ENCODE results near the gene ZNF764.
A peak's percentile ranks its signal among the peaks of the same experiment; 100 is the strongest.
"Not testable (repeated sequence)": the region's sequence is repeated elsewhere in the genome, so short reads cannot be mapped to it uniquely, and the experiment has no call there.

The ZNF764 gene

DNA sequence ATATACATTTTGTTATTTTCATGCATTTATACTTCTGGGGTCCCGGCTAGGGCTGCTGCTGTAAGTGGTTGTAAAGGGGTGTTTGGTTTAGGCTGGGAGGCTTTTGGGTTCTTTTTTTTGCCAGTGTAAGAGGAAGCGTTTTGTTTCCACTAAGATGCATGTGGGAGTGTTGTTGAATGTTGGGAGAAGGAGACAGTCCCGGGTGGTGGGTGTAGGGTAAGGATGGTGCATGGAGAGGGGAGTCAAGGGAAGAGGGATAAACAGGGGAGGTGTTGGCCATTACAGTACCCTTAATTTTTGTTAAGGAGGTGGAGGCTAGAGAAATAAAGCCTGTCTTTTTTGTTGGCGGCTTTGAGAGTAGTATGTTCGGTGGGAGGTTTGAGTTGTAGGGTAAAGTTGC is 15.1 kb downstream of the ZNF764 start:
- Histone ChIP-seq H3K4me1 (ENCODE audit: control insufficient read depth in 1 of 2, insufficient read depth in 2 of 2, low read length in 2 of 2) (peaks cover 5 to 8% of the 10 kb centered on the region in 2 experiments), H2AFZ (ENCODE audit: insufficient read depth, low read length, poor library complexity) (no peak overlapping the region), H3K4ac (ENCODE audit: low read depth, low read length) (no peak overlapping the region), H2BK120ac (ENCODE audit: insufficient read depth, low read length, poor library complexity) (no peak overlapping the region), H3K79me2 (ENCODE audit: control insufficient read depth, insufficient read depth, low read length, poor library complexity) (no peaks in the 10 kb centered on the region), H3K36me3 (ENCODE audit: control insufficient read depth in 1 of 2, insufficient read depth in 2 of 2, low read length in 2 of 2) (no peaks in the 10 kb centered on the region), H3K14ac (ENCODE audit: low read length) (no peak overlapping the region), H4K12ac (ENCODE audit: low read depth, low read length) (no peak overlapping the region), H3K79me1 (ENCODE audit: low read length) (no peaks in the 10 kb centered on the region), H3K9ac (ENCODE audit: low read length) (no peak overlapping the region), H3K18ac (ENCODE audit: low read length) (no peak overlapping the region), H4K91ac (ENCODE audit: low read depth, low read length) (no peak overlapping the region), H2BK5ac (ENCODE audit: low read depth, low read length, poor library complexity) (no peak overlapping the region), H2BK12ac (ENCODE audit: low read length) (no peak overlapping the region), H3K23ac (ENCODE audit: low read length) (no peak overlapping the region), H2AK5ac (ENCODE audit: low read length) (no peak overlapping the region), H3K27me3 (ENCODE audit: insufficient read depth, low read length) (no peaks in the 10 kb centered on the region), H3K9me3 (ENCODE audit: insufficient read depth, low read depth, low read length) (peaks cover 3% of the 10 kb centered on the region), H4K8ac (ENCODE audit: low read depth, low read length) (no peak overlapping the region), H3K27ac (ENCODE audit: low read depth, low read length) (no peak overlapping the region), H3K4me3 (ENCODE audit: low read depth, low read length) (no peak overlapping the region), H3K4me2 (ENCODE audit: low read length) (no peak overlapping the region)
- WGBS (ENCODE audit: extremely low coverage, insufficient coverage, insufficient read length) = 100% methylated on average over 1 of the region's 5 CpGs
- no peak for DNase-seq

DNA sequence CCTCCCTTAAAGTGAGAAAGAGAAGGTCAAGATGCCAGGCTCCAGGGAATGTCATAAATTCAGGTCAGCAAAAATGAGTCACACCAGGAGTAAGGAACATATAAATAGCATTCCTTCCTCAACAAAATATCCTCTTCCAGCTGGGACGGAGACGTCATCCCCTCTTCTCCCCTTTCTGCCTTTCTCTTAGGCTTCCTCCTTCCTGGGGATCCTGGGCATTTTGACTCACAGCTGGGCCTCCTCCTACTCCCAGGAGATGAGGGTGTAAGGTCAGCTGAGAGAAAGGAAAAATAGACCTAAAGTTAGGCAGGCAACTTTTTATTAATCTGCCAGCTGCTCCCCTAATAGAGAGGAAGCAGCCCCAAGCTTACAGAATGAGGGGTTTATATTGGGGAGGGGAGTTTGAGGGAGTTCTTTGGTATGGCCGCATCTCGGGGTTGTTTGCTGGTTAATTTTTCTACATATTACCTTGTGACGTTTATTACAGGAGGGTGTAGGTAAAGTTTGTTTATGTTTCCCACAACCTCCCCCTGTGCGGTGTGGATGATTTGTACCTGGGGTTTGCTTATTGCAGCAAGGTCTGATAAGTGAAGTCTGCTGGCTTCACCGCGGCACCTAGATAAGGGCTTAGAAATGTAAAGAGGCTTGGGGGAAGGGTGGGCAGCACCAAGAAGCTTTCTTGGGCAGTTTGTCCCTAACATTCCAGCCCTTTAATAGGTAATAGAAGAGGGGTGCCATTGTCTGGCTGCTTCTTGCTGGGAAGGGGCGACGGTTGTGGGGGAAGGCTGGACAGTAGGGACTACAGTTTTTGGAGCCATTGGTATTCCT is 16.5 kb downstream of the ZNF764 start:
- no peaks in the 10 kb centered on the region for H3K79me1 ChIP-seq (ENCODE audit: low read length)
- no peaks in the 10 kb centered on the region for H3K79me2 ChIP-seq (ENCODE audit: control insufficient read depth, insufficient read depth, low read length, poor library complexity)
- no peak overlapping the region for H3K9ac ChIP-seq (ENCODE audit: low read length)
- WGBS (ENCODE audit: extremely low coverage, insufficient coverage, insufficient read length) = no CpG with 5 or more reads among the region's 10 CpGs
- no peak overlapping the region for H3K14ac ChIP-seq (ENCODE audit: low read length)
- no peak overlapping the region for H3K18ac ChIP-seq (ENCODE audit: low read length)
- H2BK120ac ChIP-seq (ENCODE audit: insufficient read depth, low read length, poor library complexity) = no peak overlapping the region
- peak overlapping the region; percentile 75 for H2AK5ac ChIP-seq (ENCODE audit: low read length)
- no peak overlapping the region for H4K91ac ChIP-seq (ENCODE audit: low read depth, low read length)
- H3K27ac ChIP-seq (ENCODE audit: low read depth, low read length) = no peak overlapping the region
- H3K4ac ChIP-seq (ENCODE audit: low read depth, low read length) = no peak overlapping the region
- H2BK5ac ChIP-seq (ENCODE audit: low read depth, low read length, poor library complexity) = no peak overlapping the region
- no peaks in the 10 kb centered on the region for H3K27me3 ChIP-seq (ENCODE audit: insufficient read depth, low read length)
- H3K4me2 ChIP-seq (ENCODE audit: low read length) = no peak overlapping the region
- no peaks in the 10 kb centered on the region for H3K9me3 ChIP-seq (ENCODE audit: insufficient read depth, low read depth, low read length)
- no peaks in the 10 kb centered on the region for H3K36me3 ChIP-seq (ENCODE audit: control insufficient read depth in 1 of 2, insufficient read depth in 2 of 2, low read length in 2 of 2)
- H4K8ac ChIP-seq (ENCODE audit: low read depth, low read length) = no peak overlapping the region
- H3K23ac ChIP-seq (ENCODE audit: low read length) = no peak overlapping the region
- H4K12ac ChIP-seq (ENCODE audit: low read depth, low read length) = no peak overlapping the region
- DNase-seq = no peak
- H3K4me3 ChIP-seq (ENCODE audit: low read depth, low read length) = no peak overlapping the region
- H3K4me1 ChIP-seq (ENCODE audit: control insufficient read depth in 1 of 2, insufficient read depth in 2 of 2, low read length in 2 of 2) = peaks cover 5 to 8% of the 10 kb centered on the region in 2 experiments
- H2AFZ ChIP-seq (ENCODE audit: insufficient read depth, low read length, poor library complexity) = no peak overlapping the region
- no peak overlapping the region for H2BK12ac ChIP-seq (ENCODE audit: low read length)

DNA sequence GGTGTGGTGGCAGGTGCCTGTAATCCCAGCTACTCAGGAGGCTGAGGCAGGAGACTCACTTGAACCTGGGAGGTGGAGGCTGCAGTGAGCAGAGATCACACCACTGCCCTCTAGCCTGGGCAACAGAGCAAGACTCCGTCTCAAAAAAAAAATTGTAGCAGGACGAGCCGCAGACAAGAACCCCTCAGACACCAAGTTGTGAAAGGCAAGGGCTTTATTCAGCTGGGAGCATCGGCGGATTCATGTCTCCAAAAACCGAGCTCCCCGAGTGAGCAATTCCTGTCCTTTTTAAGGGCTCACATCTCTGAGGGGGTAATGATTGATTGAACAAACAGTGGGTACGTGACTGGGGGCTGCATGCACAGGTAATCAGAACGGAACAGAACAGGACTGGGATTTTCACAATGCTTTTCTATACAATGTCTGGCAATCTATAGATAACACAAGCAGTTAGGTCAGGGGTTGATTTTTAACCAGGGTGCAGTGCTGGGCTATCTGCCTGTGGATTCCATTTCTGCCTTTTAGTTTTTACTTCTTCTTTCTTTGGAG is 17.2 kb downstream of the ZNF764 start:
- H3K14ac ChIP-seq (ENCODE audit: low read length); H3K27ac ChIP-seq (ENCODE audit: low read depth, low read length); H3K36me3 ChIP-seq (ENCODE audit: control insufficient read depth in 1 of 2, insufficient read depth in 2 of 2, low read length in 2 of 2); H3K27me3 ChIP-seq (ENCODE audit: insufficient read depth, low read length); H3K79me2 ChIP-seq (ENCODE audit: control insufficient read depth, insufficient read depth, low read length, poor library complexity); H2BK12ac ChIP-seq (ENCODE audit: low read length); H4K91ac ChIP-seq (ENCODE audit: low read depth, low read length); H2AFZ ChIP-seq (ENCODE audit: insufficient read depth, low read length, poor library complexity); H3K4ac ChIP-seq (ENCODE audit: low read depth, low read length); H3K4me3 ChIP-seq (ENCODE audit: low read depth, low read length); H3K79me1 ChIP-seq (ENCODE audit: low read length); H3K4me1 ChIP-seq (ENCODE audit: control insufficient read depth in 1 of 2, insufficient read depth in 2 of 2, low read length in 2 of 2); H3K18ac ChIP-seq (ENCODE audit: low read length); H2AK5ac ChIP-seq (ENCODE audit: low read length); H3K4me2 ChIP-seq (ENCODE audit: low read length); H3K9me3 ChIP-seq (ENCODE audit: insufficient read depth, low read depth, low read length); H4K12ac ChIP-seq (ENCODE audit: low read depth, low read length); H4K8ac ChIP-seq (ENCODE audit: low read depth, low read length); DNase-seq; H3K23ac ChIP-seq (ENCODE audit: low read length); H2BK5ac ChIP-seq (ENCODE audit: low read depth, low read length, poor library complexity); H2BK120ac ChIP-seq (ENCODE audit: insufficient read depth, low read length, poor library complexity); H3K9ac ChIP-seq (ENCODE audit: low read length): not testable (repeated sequence)
- no CpG with 5 or more reads among the region's 9 CpGs for WGBS (ENCODE audit: extremely low coverage, insufficient coverage, insufficient read length)

DNA sequence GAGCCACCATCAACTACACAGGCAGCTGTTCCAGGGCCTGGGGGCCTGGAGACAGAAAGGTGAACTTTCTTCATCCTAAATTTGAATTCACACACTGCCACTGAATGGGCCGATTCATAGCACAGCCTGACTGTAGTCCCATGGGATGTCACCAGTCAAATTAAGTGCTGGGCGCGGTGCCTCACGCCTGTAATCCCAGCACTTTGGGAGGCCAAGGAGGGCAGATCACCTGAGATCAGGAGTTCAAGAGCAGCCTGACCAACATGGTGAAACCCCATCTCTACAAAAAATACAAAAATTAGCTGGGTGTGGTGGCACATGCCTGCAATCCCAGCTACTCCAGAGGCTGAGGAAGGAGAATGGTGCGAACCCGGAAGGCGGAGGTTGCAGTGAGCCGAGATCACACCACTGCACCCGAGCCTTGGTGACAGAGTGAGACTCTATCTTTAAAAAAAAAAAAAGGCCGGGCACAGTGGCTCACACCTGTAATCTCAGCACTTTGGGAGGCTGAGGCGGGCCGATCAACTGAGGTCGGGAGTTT is 18.1 kb downstream of the ZNF764 start:
- H3K18ac ChIP-seq (ENCODE audit: low read length); H4K91ac ChIP-seq (ENCODE audit: low read depth, low read length); H3K36me3 ChIP-seq (ENCODE audit: control insufficient read depth in 1 of 2, insufficient read depth in 2 of 2, low read length in 2 of 2); H3K9ac ChIP-seq (ENCODE audit: low read length); H3K27me3 ChIP-seq (ENCODE audit: insufficient read depth, low read length); H2BK120ac ChIP-seq (ENCODE audit: insufficient read depth, low read length, poor library complexity); H4K8ac ChIP-seq (ENCODE audit: low read depth, low read length); H2AFZ ChIP-seq (ENCODE audit: insufficient read depth, low read length, poor library complexity); H3K79me1 ChIP-seq (ENCODE audit: low read length); H2BK12ac ChIP-seq (ENCODE audit: low read length); H3K79me2 ChIP-seq (ENCODE audit: control insufficient read depth, insufficient read depth, low read length, poor library complexity); H3K4ac ChIP-seq (ENCODE audit: low read depth, low read length); H3K14ac ChIP-seq (ENCODE audit: low read length); DNase-seq; H3K9me3 ChIP-seq (ENCODE audit: insufficient read depth, low read depth, low read length); H2BK5ac ChIP-seq (ENCODE audit: low read depth, low read length, poor library complexity); H2AK5ac ChIP-seq (ENCODE audit: low read length); H3K4me3 ChIP-seq (ENCODE audit: low read depth, low read length); H3K4me2 ChIP-seq (ENCODE audit: low read length); H3K27ac ChIP-seq (ENCODE audit: low read depth, low read length); H3K23ac ChIP-seq (ENCODE audit: low read length); H4K12ac ChIP-seq (ENCODE audit: low read depth, low read length): not testable (repeated sequence)
- H3K4me1 ChIP-seq (ENCODE audit: control insufficient read depth in 1 of 2, insufficient read depth in 2 of 2, low read length in 2 of 2) = peaks cover 9 to 11% of the 10 kb centered on the region in 2 experiments
- WGBS (ENCODE audit: extremely low coverage, insufficient coverage, insufficient read length) = no CpG with 5 or more reads among the region's 13 CpGs

All from trophoblast cell (in vitro differentiated cells and primary cell).